Measurements from ENCODE around the gene KCNQ1OT1.

GRCh38 chr11:2593393-2593950, 106.3 kb downstream of the KCNQ1OT1 start:
- no peak for TF ChIP-seq TAF1 (IDR thresholded peaks at IDR 0.05; ENCODE audit: borderline replicate concordance, low read depth, low read length)
- TF ChIP-seq RCOR1 (IDR thresholded peaks at IDR 0.05; ENCODE audit: low read length), result no peak
- TF ChIP-seq CTCF (IDR thresholded peaks at IDR 0.05), result no peak
- TF ChIP-seq NFIC (IDR thresholded peaks at IDR 0.05; ENCODE audit: borderline replicate concordance), result no peak
- no peak for TF ChIP-seq RAD21 (IDR thresholded peaks at IDR 0.05; ENCODE audit: low read length)
- no peak for TF ChIP-seq SMC3 (IDR thresholded peaks at IDR 0.05; ENCODE audit: low read depth, low read length)
- no peak for TF ChIP-seq EP300 (IDR thresholded peaks at IDR 0.05; ENCODE audit: borderline replicate concordance in 1 of 2, low read depth in 1 of 2, low read length in 1 of 2)
- no peak for TF ChIP-seq CHD2 (IDR thresholded peaks at IDR 0.05; ENCODE audit: low read length, partially characterized antibody)
- no peak for TF ChIP-seq TCF12 (IDR thresholded peaks at IDR 0.05)
- TF ChIP-seq SIN3A (IDR thresholded peaks at IDR 0.05; ENCODE audit: borderline replicate concordance, low read depth, low read length), result no peak
- no peak for TF ChIP-seq FOXM1 (IDR thresholded peaks at IDR 0.05; ENCODE audit: low read depth)

All from SK-N-SH (cell line).